Activated CD8-positive, alpha-beta T cell treated with anti-CD3 and anti-CD28 coated beads for 36 hours (primary cell): ENCODE measurements around the gene FBXO2. TPM values are rescaled to one million over a fixed set of nuclear protein-coding genes. Genes with fewer than 3 reads are reported as not detected.
"Not testable (repeated sequence)": the region's sequence is repeated elsewhere in the genome, so short reads cannot be mapped to it uniquely, and the experiment has no call there.

Source experiments
- ATAC-seq: fragments of 200-7000 bp; cut with Tn5 transposase; one replicate; pipeline ENCODE4 v1.10.0; 2021; ENCODE audit warnings: mild to moderate bottlenecking, moderate library complexity
- CTCF ChIA-PET: fragments of 350-600 bp; sonication (Branson Sonifier 250); formaldehyde crosslinking; loops from one replicate; lab custom pipeline; 2021; ENCODE audit warnings: antibody characterized with exemption; lab: Charles Lee
- POLR2A ChIA-PET: fragments of 350-600 bp; sonication (Branson Sonifier 250); formaldehyde crosslinking; loops from one replicate; lab custom pipeline; 2021; ENCODE audit warnings: antibody characterized with exemption; lab: Charles Lee
- DNase-seq: peaks from one replicate; pipeline ENCODE4 v3.0.0-alpha.2; 2020
- H3K27ac Mint-ChIP-seq: one replicate; pipeline ENCODE4 v1.8.0; 2021; ENCODE audit warnings: mild to moderate bottlenecking, mixed read lengths
- H3K27me3 Mint-ChIP-seq: one replicate; pipeline ENCODE4 v1.8.0; 2021; ENCODE audit warnings: mixed read lengths
- H3K36me3 Mint-ChIP-seq: one replicate; pipeline ENCODE4 v1.8.0; 2021; ENCODE audit warnings: low read depth, mixed read lengths
- H3K4me1 Mint-ChIP-seq: one replicate; pipeline ENCODE4 v1.8.0; 2021; ENCODE audit warnings: low read depth, mixed read lengths
- H3K4me3 Mint-ChIP-seq: one replicate; pipeline ENCODE4 v1.8.0; 2021; ENCODE audit warnings: mild to moderate bottlenecking, moderate library complexity, mixed read lengths
- H3K9me3 Mint-ChIP-seq: one replicate; pipeline ENCODE4 v1.8.0; 2021; ENCODE audit warnings: mixed read lengths
- CTCF ChIP-seq: fragments of 200-600 bp; IDR thresholded peaks from one replicate; pipeline ENCODE4 v1.8.0; 2022; ENCODE audit warnings: antibody characterized with exemption, mild to moderate bottlenecking
- intact Hi-C: fragments of 100-400 bp; cut with micrococcal nuclease; formaldehyde crosslinking; loops from one replicate; pipeline ENCODE4 v1.10.0; 2022
- total RNA-seq, 2 experiments: library from RNA; stranded (reverse); gene quantifications; one replicate each; pipeline ENCODE4 v1.2.3, GENCODE V29; 2021

Gene FBXO2
- total RNA-seq, 2 experiments from 2014 or later = 1.7 to 1.9 TPM

GRCh38 chr1:11610629-11611180 lies 43.5 kb downstream of the FBXO2 start:
- CTCF ChIA-PET = interaction anchor here (1.1 kb wide), 1 partner anchor 35 kb away, joined by 3 read pairs; no protein-coding TSS in a partner anchor
- ATAC-seq (no peak), DNase-seq (no peak)
- Mint-ChIP-seq H3K36me3 (no peaks in the 10 kb centered on the region), H3K27me3 (no peaks in the 10 kb centered on the region), H3K27ac (no peak overlapping the region), H3K9me3 (no peaks in the 10 kb centered on the region), H3K4me3 (no peak overlapping the region), H3K4me1 (no peaks in the 10 kb centered on the region)
- intact Hi-C loops = no loop called here
- POLR2A ChIA-PET = no interaction called here
- TF ChIP-seq CTCF = no peak

- H3K27ac Mint-ChIP-seq, intact Hi-C loops, POLR2A ChIA-PET, H3K4me3 Mint-ChIP-seq, H3K36me3 Mint-ChIP-seq, CTCF ChIA-PET, DNase-seq, H3K4me1 Mint-ChIP-seq, ATAC-seq, H3K27me3 Mint-ChIP-seq, H3K9me3 Mint-ChIP-seq: not testable (repeated sequence)
Observed at GRCh38 chr1:11609378-11609777, 44.9 kb downstream of the FBXO2 start.

GRCh38 chr1:11608596-11609130 lies 45.6 kb downstream of the FBXO2 start:
- DNase-seq, ATAC-seq, H3K9me3 Mint-ChIP-seq, CTCF ChIA-PET, POLR2A ChIA-PET, H3K36me3 Mint-ChIP-seq, intact Hi-C loops, H3K27me3 Mint-ChIP-seq, H3K4me3 Mint-ChIP-seq, H3K4me1 Mint-ChIP-seq, H3K27ac Mint-ChIP-seq: not testable (repeated sequence)

GRCh38 chr1:11606775-11607174 lies 47.5 kb downstream of the FBXO2 start:
- Mint-ChIP-seq H3K36me3 (no peaks in the 10 kb centered on the region), H3K4me1 (no peaks in the 10 kb centered on the region), H3K9me3 (no peaks in the 10 kb centered on the region), H3K27me3 (peaks cover 2% of the 10 kb centered on the region), H3K27ac (no peak overlapping the region), H3K4me3 (no peak overlapping the region)
- CTCF ChIA-PET = interaction anchor here (1.2 kb wide), 1 partner anchor 569 kb away, joined by 4 read pairs; no protein-coding TSS in a partner anchor
- DNase-seq (no peak), ATAC-seq (no peak)
- TF ChIP-seq CTCF = no peak
- POLR2A ChIA-PET = no interaction called here
- intact Hi-C loops = no loop called here

- POLR2A ChIA-PET = no interaction called here
- Mint-ChIP-seq H3K4me1 (no peaks in the 10 kb centered on the region), H3K36me3 (no peaks in the 10 kb centered on the region), H3K4me3 (no peak overlapping the region), H3K27ac (no peak overlapping the region), H3K27me3 (peaks cover 4% of the 10 kb centered on the region), H3K9me3 (no peaks in the 10 kb centered on the region)
- intact Hi-C loops = no loop called here
- CTCF ChIA-PET = no interaction called here
- ATAC-seq = no peak
- no peak for TF ChIP-seq CTCF
- no peak for DNase-seq
Observed at GRCh38 chr1:11602981-11603380, 51.2 kb downstream of the FBXO2 start.

GRCh38 chr1:11602424-11602823 lies 51.8 kb downstream of the FBXO2 start:
- no peak for DNase-seq
- intact Hi-C loops = no loop called here
- Mint-ChIP-seq H3K27ac (no peak overlapping the region), H3K27me3 (peaks cover 4% of the 10 kb centered on the region), H3K4me3 (no peak overlapping the region), H3K9me3 (no peaks in the 10 kb centered on the region), H3K4me1 (no peaks in the 10 kb centered on the region), H3K36me3 (no peaks in the 10 kb centered on the region)
- TF ChIP-seq CTCF = no peak
- POLR2A ChIA-PET = no interaction called here
- CTCF ChIA-PET = no interaction called here
- ATAC-seq = no peak
